ENCODE measurements around the gene TMEM74B. TPM values are rescaled to one million over a fixed set of nuclear protein-coding genes. Genes with fewer than 3 reads are reported as not detected.

The TMEM74B gene
- total RNA-seq, 1 experiment from 2014 or later, result 8.4 TPM

- H3K9me3 Mint-ChIP-seq, result peaks cover 10% of the 10 kb centered on the region
- no peaks in the 10 kb centered on the region for H3K36me3 Mint-ChIP-seq
- CTCF ChIA-PET, result interaction anchor here (0.5 to 1.2 kb wide), 8 partner anchors 9 to 242 kb away, joined by 3 to 9 read pairs (median 3); partner anchors contain the start of gene SNPH
- peaks cover 83% of the 10 kb centered on the region for H3K27me3 Mint-ChIP-seq (ENCODE audit: low read depth)
- DNase-seq (ENCODE audit: low spot score) (peak; percentile 85), ATAC-seq (peak; percentile 87)
- no peak within 1 kb of the TSS; the same call in 1 of the 2 replicates for H3K27ac Mint-ChIP-seq
- POLR2A ChIA-PET, result interaction anchor here (0.6 to 1.4 kb wide), 2 partner anchors 40 to 130 kb away, joined by 3 to 6 read pairs; partner anchors contain the start of gene SNPH
- peak within 1 kb of the TSS; percentile 89 for H3K4me3 Mint-ChIP-seq
- peaks cover 12% of the 10 kb centered on the region for H3K4me1 Mint-ChIP-seq
- no peak; the same call in 1 of the 2 replicates for TF ChIP-seq SP1 (CRISPR knock-in tag; conservative IDR thresholded peaks at IDR 0.05)
- no peak for TF ChIP-seq ZNF219 (CRISPR knock-in tag; IDR thresholded peaks at IDR 0.05; ENCODE audit: borderline replicate concordance)
- 0 out of 2 replicates have a peak, but pooled peaks have one; percentile 44 for TF ChIP-seq ATF6 (CRISPR knock-in tag; IDR thresholded peaks at IDR 0.05)
- no peak for TF ChIP-seq CDX4 (CRISPR knock-in tag; IDR thresholded peaks at IDR 0.05; ENCODE audit: borderline replicate concordance)
- no peak for TF ChIP-seq ZNF121 (CRISPR knock-in tag; IDR thresholded peaks at IDR 0.05)
- TF ChIP-seq ZBTB43 (CRISPR knock-in tag; IDR thresholded peaks at IDR 0.05), result no peak
- 0 out of 2 replicates have a peak, but pooled peaks have one; percentile 49 for TF ChIP-seq SMAD4 (CRISPR knock-in tag; IDR thresholded peaks at IDR 0.05)
- TF ChIP-seq STAT6 (CRISPR knock-in tag; conservative IDR thresholded peaks at IDR 0.05; ENCODE audit: low read depth), result no peak
- no peak for TF ChIP-seq NFATC4 (CRISPR knock-in tag; IDR thresholded peaks at IDR 0.05)
- TF ChIP-seq, protein P1, sequence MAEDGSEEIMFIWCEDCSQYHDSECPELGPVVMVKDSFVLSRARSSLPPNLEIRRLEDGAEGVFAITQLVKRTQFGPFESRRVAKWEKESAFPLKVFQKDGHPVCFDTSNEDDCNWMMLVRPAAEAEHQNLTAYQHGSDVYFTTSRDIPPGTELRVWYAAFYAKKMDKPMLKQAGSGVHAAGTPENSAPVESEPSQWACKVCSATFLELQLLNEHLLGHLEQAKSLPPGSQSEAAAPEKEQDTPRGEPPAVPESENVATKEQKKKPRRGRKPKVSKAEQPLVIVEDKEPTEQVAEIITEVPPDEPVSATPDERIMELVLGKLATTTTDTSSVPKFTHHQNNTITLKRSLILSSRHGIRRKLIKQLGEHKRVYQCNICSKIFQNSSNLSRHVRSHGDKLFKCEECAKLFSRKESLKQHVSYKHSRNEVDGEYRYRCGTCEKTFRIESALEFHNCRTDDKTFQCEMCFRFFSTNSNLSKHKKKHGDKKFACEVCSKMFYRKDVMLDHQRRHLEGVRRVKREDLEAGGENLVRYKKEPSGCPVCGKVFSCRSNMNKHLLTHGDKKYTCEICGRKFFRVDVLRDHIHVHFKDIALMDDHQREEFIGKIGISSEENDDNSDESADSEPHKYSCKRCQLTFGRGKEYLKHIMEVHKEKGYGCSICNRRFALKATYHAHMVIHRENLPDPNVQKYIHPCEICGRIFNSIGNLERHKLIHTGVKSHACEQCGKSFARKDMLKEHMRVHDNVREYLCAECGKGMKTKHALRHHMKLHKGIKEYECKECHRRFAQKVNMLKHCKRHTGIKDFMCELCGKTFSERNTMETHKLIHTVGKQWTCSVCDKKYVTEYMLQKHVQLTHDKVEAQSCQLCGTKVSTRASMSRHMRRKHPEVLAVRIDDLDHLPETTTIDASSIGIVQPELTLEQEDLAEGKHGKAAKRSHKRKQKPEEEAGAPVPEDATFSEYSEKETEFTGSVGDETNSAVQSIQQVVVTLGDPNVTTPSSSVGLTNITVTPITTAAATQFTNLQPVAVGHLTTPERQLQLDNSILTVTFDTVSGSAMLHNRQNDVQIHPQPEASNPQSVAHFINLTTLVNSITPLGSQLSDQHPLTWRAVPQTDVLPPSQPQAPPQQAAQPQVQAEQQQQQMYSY (CRISPR knock-in tag; IDR thresholded peaks at IDR 0.05), result no peak
- TF ChIP-seq MLX (CRISPR knock-in tag; IDR thresholded peaks at IDR 0.05), result 0 out of 2 replicates have a peak, but pooled peaks have one; percentile 57
- no peak for TF ChIP-seq NR2C2 (CRISPR knock-in tag; IDR thresholded peaks at IDR 0.05)
- TF ChIP-seq ESRRA (CRISPR knock-in tag; IDR thresholded peaks at IDR 0.05; ENCODE audit: borderline replicate concordance), result 0 out of 2 replicates have a peak, but pooled peaks have one; percentile 30
- TF ChIP-seq, protein P2, sequence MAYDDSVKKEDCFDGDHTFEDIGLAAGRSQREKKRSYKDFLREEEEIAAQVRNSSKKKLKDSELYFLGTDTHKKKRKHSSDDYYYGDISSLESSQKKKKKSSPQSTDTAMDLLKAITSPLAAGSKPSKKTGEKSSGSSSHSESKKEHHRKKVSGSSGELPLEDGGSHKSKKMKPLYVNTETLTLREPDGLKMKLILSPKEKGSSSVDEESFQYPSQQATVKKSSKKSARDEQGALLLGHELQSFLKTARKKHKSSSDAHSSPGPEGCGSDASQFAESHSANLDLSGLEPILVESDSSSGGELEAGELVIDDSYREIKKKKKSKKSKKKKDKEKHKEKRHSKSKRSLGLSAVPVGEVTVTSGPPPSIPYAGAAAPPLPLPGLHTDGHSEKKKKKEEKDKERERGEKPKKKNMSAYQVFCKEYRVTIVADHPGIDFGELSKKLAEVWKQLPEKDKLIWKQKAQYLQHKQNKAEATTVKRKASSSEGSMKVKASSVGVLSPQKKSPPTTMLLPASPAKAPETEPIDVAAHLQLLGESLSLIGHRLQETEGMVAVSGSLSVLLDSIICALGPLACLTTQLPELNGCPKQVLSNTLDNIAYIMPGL (CRISPR knock-in tag; IDR thresholded peaks at IDR 0.05), result peak; percentile 46; the same call in 1 of the 2 replicates
- no peak for TF ChIP-seq MYBL2 (CRISPR knock-in tag; IDR thresholded peaks at IDR 0.05)
- TF ChIP-seq, protein P3, sequence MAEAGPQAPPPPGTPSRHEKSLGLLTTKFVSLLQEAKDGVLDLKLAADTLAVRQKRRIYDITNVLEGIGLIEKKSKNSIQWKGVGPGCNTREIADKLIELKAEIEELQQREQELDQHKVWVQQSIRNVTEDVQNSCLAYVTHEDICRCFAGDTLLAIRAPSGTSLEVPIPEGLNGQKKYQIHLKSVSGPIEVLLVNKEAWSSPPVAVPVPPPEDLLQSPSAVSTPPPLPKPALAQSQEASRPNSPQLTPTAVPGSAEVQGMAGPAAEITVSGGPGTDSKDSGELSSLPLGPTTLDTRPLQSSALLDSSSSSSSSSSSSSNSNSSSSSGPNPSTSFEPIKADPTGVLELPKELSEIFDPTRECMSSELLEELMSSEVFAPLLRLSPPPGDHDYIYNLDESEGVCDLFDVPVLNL (CRISPR knock-in tag; IDR thresholded peaks at IDR 0.05; ENCODE audit: borderline replicate concordance, low read depth), result 0 out of 2 replicates have a peak, but pooled peaks have one; percentile 36
- no peak for TF ChIP-seq CBFB (CRISPR knock-in tag; IDR thresholded peaks at IDR 0.05; ENCODE audit: low read depth)
- TF ChIP-seq RORB (CRISPR knock-in tag; IDR thresholded peaks at IDR 0.05), result no peak
- TF ChIP-seq ZNF396 (CRISPR knock-in tag; IDR thresholded peaks at IDR 0.05; ENCODE audit: borderline replicate concordance), result no peak
- no peak for TF ChIP-seq GRHL2 (CRISPR knock-in tag; IDR thresholded peaks at IDR 0.05; ENCODE audit: insufficient replicate concordance, severe bottlenecking)
These were observed 41.2 kb upstream of the TMEM74B start, which contains the start of gene RAD21L1 for GRCh38 chr20:1225783-1226654. TSS of gene RAD21L1 (plus strand) at chr20:1226044. CDS start at chr20:1228454, 2,410 bp downstream.

Measured in WTC11 (cell line).